Hepatocyte (in vitro differentiated cells): Measurements from ENCODE around the gene TRPV2. TPM values are rescaled to one million over a fixed set of nuclear protein-coding genes. Genes with fewer than 3 reads are reported as not detected.

Experiments used
- DNase-seq: peaks from one replicate; pipeline ENCODE4 v3.0.0-alpha.2; 2016; ENCODE audit warnings: low spot score
- H2AFZ ChIP-seq: fragments of 200-600 bp; sonication (generic); 2 replicates; pipeline ENCODE4 v1.6.0; 2016; ENCODE audit warnings: antibody characterized with exemption, mild to moderate bottlenecking
- H3K27ac ChIP-seq: fragments of 200-600 bp; sonication (generic); 2 replicates; pipeline ENCODE4 v1.5.1; 2016; ENCODE audit warnings: mild to moderate bottlenecking
- H3K27me3 ChIP-seq: fragments of 200-600 bp; sonication (generic); 2 replicates; pipeline ENCODE4 v1.6.1; 2016
- H3K36me3 ChIP-seq: fragments of 200-600 bp; sonication (generic); replicated peaks from 2 replicates; pipeline ENCODE4 v1.5.1; 2016; ENCODE audit warnings: low read depth; ENCODE audit not compliant: insufficient read depth
- H3K4me1 ChIP-seq: fragments of 200-600 bp; sonication (generic); 2 replicates; pipeline ENCODE4 v1.5.1; 2016; ENCODE audit warnings: mild to moderate bottlenecking, moderate library complexity; ENCODE audit not compliant: insufficient read depth
- H3K4me2 ChIP-seq: fragments of 200-600 bp; sonication (generic); 2 replicates; pipeline ENCODE4 v1.6.0; 2016
- H3K4me3 ChIP-seq: fragments of 200-600 bp; sonication (generic); 2 replicates; pipeline ENCODE4 v1.5.1; 2016; ENCODE audit warnings: mild to moderate bottlenecking
- H3K79me2 ChIP-seq: fragments of 200-600 bp; sonication (generic); 2 replicates; pipeline ENCODE4 v1.6.0; 2017; ENCODE audit warnings: mild to moderate bottlenecking
- H3K9me2 ChIP-seq: fragments of 200-600 bp; sonication (generic); replicated peaks from 2 replicates; pipeline ENCODE4 v1.6.0; 2017; ENCODE audit warnings: mild to moderate bottlenecking; ENCODE audit not compliant: insufficient read depth
- H3K9me3 ChIP-seq: fragments of 200-600 bp; sonication (generic); 2 replicates; pipeline ENCODE4 v1.5.1; 2016; ENCODE audit warnings: low read depth, mild to moderate bottlenecking
- H4K20me1 ChIP-seq: fragments of 200-600 bp; sonication (generic); 2 replicates; pipeline ENCODE4 v1.6.0; 2016; ENCODE audit warnings: mild to moderate bottlenecking; ENCODE audit not compliant: insufficient read depth, poor library complexity, severe bottlenecking
- EZH2 ChIP-seq: fragments of 200-600 bp; sonication (generic); IDR thresholded peaks from 2 replicates; pipeline ENCODE4 v1.6.1; 2016; ENCODE audit warnings: antibody characterized with exemption, mild to moderate bottlenecking, borderline replicate concordance
- EZH2phosphoT487 ChIP-seq: fragments of 200-600 bp; sonication (generic); IDR thresholded peaks from one replicate; pipeline ENCODE4 v1.6.1; 2018; ENCODE audit warnings: antibody characterized with exemption, mild to moderate bottlenecking, low read depth, moderate library complexity; ENCODE audit not compliant: unreplicated experiment, severe bottlenecking
- WGBS: methylation state at CpG from one replicate; pipeline ENCODE4 v1.1.6; 2016; ENCODE audit warnings: low lambda C conversion rate; ENCODE audit errors: missing lambda C conversion rate; 5-methylcytosine and 5-hydroxymethylcytosine counted together
- polyA plus RNA-seq: library from polyadenylated mRNA; unstranded; fragments of >200 nt; fragmentation: Nextera tagmentation; extraction: Ambion mirVana; gene quantifications from 2 replicates; pipeline ENCODE4 v1.2.1, GENCODE V29; 2016
- total RNA-seq: library from RNA; depleted of rRNA; stranded (reverse); fragments of >200 nt; gene quantifications from 2 replicates; pipeline ENCODE4 v1.2.3, GENCODE V29; 2014
- TF ChIP-seq, protein P1 (sequence below): fragments of 200-600 bp; sonication (generic); IDR thresholded peaks from 2 replicates; pipeline ENCODE4 v1.5.1; 2016; ENCODE audit warnings: antibody characterized with exemption, mild to moderate bottlenecking; ENCODE audit not compliant: poor library complexity

Gene TRPV2
- total and polyA plus RNA-seq, 2 experiments from 2014 or later: 7.7 to 10.1 TPM

DNA sequence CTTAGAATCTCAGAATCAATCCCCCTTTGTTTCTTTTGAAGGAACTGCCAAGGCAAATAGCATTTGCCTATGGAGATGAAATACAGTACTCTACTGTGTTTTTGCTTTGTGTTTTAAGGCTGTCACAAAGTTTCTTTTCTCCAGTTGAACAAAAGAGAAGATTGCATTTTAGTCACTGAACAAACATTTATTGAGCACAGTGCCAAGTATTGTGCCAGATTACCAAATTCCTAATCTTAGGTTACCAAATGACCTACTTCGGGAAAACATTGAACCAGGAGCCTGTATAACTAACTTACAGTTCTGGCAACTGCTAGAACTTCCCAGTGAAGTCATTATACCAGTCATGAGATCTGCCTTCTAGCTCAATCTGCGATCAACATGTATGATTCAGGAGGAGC lies 37.4 kb upstream of the TRPV2 start:
- WGBS: 94% methylated on average over 2 of the region's 2 CpGs
- Histone ChIP-seq H3K9me2 (no peaks in the 10 kb centered on the region), H3K4me1 (peaks cover 6% of the 10 kb centered on the region), H4K20me1 (peaks cover 17% of the 10 kb centered on the region), H3K27me3 (no peaks in the 10 kb centered on the region), H3K4me3 (no peak overlapping the region), H3K79me2 (peaks cover 18% of the 10 kb centered on the region), H3K9me3 (no peaks in the 10 kb centered on the region), H3K4me2 (no peak overlapping the region), H3K36me3 (peaks cover 4% of the 10 kb centered on the region), H2AFZ (no peak overlapping the region), H3K27ac (no peak overlapping the region)
- no peak for DNase-seq
- TF ChIP-seq EZH2 (no peak), EZH2phosphoT487 (no peak)
- TF ChIP-seq, protein P1, sequence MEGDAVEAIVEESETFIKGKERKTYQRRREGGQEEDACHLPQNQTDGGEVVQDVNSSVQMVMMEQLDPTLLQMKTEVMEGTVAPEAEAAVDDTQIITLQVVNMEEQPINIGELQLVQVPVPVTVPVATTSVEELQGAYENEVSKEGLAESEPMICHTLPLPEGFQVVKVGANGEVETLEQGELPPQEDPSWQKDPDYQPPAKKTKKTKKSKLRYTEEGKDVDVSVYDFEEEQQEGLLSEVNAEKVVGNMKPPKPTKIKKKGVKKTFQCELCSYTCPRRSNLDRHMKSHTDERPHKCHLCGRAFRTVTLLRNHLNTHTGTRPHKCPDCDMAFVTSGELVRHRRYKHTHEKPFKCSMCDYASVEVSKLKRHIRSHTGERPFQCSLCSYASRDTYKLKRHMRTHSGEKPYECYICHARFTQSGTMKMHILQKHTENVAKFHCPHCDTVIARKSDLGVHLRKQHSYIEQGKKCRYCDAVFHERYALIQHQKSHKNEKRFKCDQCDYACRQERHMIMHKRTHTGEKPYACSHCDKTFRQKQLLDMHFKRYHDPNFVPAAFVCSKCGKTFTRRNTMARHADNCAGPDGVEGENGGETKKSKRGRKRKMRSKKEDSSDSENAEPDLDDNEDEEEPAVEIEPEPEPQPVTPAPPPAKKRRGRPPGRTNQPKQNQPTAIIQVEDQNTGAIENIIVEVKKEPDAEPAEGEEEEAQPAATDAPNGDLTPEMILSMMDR: no peak

DNA sequence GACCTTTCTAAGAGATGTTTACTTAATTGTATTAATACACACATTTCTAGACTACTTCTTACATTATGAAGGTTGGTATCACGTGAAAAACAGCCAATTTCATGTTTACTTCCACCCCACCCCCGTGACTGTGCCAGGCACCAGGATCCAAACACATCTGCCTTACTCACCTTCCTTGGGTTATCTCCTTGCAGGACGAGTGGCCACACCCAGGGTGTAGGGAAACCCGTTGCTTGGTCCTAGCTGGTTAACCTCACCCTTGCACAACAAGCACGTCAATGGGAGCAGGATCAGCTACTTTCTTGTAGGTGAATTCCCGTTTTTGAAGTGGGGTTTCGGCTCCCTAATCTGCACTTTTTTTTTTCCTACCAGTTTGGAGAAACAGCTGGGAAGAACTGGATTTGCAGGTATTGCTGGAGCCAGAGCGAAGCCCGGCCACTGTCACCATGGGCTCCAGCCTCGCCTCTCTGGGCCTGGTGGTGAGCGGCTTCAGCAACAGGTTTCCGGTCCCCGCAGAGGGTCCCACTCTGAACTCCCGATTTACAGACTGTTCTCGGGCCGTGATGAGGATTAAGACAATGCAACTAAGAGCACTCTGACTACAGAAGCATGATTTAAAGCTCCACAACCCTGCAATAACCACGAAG lies 36.6 kb upstream of the TRPV2 start:
- peaks cover 26% of the 10 kb centered on the region for H3K79me2 ChIP-seq
- H3K4me2 ChIP-seq: no peak overlapping the region
- no peak overlapping the region for H3K4me3 ChIP-seq
- H3K9me3 ChIP-seq: no peaks in the 10 kb centered on the region
- peaks cover 8% of the 10 kb centered on the region for H3K36me3 ChIP-seq
- H3K27me3 ChIP-seq: no peaks in the 10 kb centered on the region
- peaks cover 13% of the 10 kb centered on the region for H3K4me1 ChIP-seq
- H3K9me2 ChIP-seq: no peaks in the 10 kb centered on the region
- no peak for DNase-seq
- TF ChIP-seq, protein P1: no peak
- TF ChIP-seq EZH2phosphoT487 (no peak), EZH2 (no peak)
- H2AFZ ChIP-seq: no peak overlapping the region
- H3K27ac ChIP-seq: no peak overlapping the region
- peaks cover 26% of the 10 kb centered on the region for H4K20me1 ChIP-seq
- WGBS: 77% methylated on average over 17 of the region's 17 CpGs

DNA sequence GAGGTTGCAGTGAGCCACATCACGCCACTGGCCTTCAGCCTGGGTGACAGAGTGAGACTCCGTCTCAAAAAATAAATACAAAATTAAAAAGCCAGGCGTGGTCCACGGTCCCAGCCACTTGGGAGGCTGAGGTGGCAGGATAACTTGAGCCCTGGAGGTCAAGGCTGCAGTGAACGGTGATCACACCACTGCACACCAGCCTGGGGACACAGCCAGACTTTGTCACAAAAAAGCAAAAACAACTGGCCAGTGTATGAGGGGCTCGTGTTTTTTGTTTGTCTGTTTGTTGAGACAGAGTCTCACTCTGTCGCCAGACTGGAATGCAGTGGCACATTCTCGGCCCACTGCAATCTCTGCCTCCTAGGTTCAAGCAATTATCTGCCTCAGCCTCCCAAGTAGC lies 35.7 kb upstream of the TRPV2 start:
- Histone ChIP-seq H3K4me2 (no peak overlapping the region), H4K20me1 (peaks cover 30% of the 10 kb centered on the region), H3K36me3 (peaks cover 8% of the 10 kb centered on the region), H3K4me1 (peaks cover 13% of the 10 kb centered on the region), H3K4me3 (no peak overlapping the region), H2AFZ (no peak overlapping the region), H3K27me3 (no peaks in the 10 kb centered on the region), H3K27ac (no peak overlapping the region), H3K9me3 (no peaks in the 10 kb centered on the region), H3K9me2 (no peaks in the 10 kb centered on the region), H3K79me2 (peaks cover 33% of the 10 kb centered on the region)
- TF ChIP-seq, protein P1: no peak
- TF ChIP-seq EZH2 (no peak), EZH2phosphoT487 (no peak)
- no peak for DNase-seq
- 96% methylated on average over 8 of the region's 8 CpGs for WGBS
